Measurements from ENCODE around the gene PDE4D. TPM values are rescaled to one million over a fixed set of nuclear protein-coding genes. Genes with fewer than 3 reads are reported as not detected.

PDE4D gene
- total RNA-seq, 1 experiment from 2014 or later = 3.3 TPM

- TF ChIP-seq, protein P1, sequence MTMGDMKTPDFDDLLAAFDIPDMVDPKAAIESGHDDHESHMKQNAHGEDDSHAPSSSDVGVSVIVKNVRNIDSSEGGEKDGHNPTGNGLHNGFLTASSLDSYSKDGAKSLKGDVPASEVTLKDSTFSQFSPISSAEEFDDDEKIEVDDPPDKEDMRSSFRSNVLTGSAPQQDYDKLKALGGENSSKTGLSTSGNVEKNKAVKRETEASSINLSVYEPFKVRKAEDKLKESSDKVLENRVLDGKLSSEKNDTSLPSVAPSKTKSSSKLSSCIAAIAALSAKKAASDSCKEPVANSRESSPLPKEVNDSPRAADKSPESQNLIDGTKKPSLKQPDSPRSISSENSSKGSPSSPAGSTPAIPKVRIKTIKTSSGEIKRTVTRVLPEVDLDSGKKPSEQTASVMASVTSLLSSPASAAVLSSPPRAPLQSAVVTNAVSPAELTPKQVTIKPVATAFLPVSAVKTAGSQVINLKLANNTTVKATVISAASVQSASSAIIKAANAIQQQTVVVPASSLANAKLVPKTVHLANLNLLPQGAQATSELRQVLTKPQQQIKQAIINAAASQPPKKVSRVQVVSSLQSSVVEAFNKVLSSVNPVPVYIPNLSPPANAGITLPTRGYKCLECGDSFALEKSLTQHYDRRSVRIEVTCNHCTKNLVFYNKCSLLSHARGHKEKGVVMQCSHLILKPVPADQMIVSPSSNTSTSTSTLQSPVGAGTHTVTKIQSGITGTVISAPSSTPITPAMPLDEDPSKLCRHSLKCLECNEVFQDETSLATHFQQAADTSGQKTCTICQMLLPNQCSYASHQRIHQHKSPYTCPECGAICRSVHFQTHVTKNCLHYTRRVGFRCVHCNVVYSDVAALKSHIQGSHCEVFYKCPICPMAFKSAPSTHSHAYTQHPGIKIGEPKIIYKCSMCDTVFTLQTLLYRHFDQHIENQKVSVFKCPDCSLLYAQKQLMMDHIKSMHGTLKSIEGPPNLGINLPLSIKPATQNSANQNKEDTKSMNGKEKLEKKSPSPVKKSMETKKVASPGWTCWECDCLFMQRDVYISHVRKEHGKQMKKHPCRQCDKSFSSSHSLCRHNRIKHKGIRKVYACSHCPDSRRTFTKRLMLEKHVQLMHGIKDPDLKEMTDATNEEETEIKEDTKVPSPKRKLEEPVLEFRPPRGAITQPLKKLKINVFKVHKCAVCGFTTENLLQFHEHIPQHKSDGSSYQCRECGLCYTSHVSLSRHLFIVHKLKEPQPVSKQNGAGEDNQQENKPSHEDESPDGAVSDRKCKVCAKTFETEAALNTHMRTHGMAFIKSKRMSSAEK (CRISPR knock-in tag; IDR thresholded peaks at IDR 0.05; ENCODE audit: borderline replicate concordance) = no peak
- TF ChIP-seq SMAD3 (CRISPR knock-in tag; IDR thresholded peaks at IDR 0.05; ENCODE audit: borderline replicate concordance) = no peak
- no peak for TF ChIP-seq JAZF1 (CRISPR knock-in tag; IDR thresholded peaks at IDR 0.05)
Measured at GRCh38 chr5:59182760-59183159, 710.8 kb downstream of the PDE4D start (continued).

DNA sequence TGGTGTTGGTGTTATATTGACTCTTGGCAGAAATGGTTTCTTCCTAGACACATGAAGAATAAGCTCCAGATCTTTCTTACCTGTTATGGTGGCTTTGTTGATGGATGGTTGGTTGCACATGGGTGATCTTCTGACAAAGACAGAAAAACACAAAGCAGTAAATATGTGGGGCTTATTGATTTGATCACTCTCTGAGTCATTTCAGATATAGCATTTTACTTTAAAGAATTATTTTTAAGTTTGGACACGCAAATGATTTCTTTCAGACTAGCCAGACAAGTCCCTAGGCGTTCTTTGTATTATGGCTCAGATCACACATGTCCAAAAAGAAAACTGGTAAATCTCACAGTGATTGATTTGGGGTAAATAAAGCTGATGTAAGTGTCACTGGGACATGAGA lies 713.0 kb downstream of the PDE4D start:
- ChIA-PET CTCF (interaction anchor here (1.2 kb wide), 1 partner anchor 146 kb away, joined by 3 read pairs; no protein-coding TSS in a partner anchor), POLR2A (no interaction called here)
- Mint-ChIP-seq H3K36me3 (no peaks in the 10 kb centered on the region), H3K27ac (no peak overlapping the region), H3K4me3 (no peak overlapping the region), H3K9me3 (no peaks in the 10 kb centered on the region), H3K27me3 (ENCODE audit: low read depth) (no peaks in the 10 kb centered on the region), H3K4me1 (peaks cover 17% of the 10 kb centered on the region)
- ATAC-seq (no peak), DNase-seq (ENCODE audit: low spot score) (no peak)
- no peak for TF ChIP-seq TEAD4 (CRISPR knock-in tag; IDR thresholded peaks at IDR 0.05)
- no peak for TF ChIP-seq SP1 (CRISPR knock-in tag; conservative IDR thresholded peaks at IDR 0.05)
- TF ChIP-seq MYBL2 (CRISPR knock-in tag; IDR thresholded peaks at IDR 0.05) = no peak
- TF ChIP-seq MXD4 (CRISPR knock-in tag; IDR thresholded peaks at IDR 0.05; ENCODE audit: borderline replicate concordance) = no peak
- TF ChIP-seq, protein P2, sequence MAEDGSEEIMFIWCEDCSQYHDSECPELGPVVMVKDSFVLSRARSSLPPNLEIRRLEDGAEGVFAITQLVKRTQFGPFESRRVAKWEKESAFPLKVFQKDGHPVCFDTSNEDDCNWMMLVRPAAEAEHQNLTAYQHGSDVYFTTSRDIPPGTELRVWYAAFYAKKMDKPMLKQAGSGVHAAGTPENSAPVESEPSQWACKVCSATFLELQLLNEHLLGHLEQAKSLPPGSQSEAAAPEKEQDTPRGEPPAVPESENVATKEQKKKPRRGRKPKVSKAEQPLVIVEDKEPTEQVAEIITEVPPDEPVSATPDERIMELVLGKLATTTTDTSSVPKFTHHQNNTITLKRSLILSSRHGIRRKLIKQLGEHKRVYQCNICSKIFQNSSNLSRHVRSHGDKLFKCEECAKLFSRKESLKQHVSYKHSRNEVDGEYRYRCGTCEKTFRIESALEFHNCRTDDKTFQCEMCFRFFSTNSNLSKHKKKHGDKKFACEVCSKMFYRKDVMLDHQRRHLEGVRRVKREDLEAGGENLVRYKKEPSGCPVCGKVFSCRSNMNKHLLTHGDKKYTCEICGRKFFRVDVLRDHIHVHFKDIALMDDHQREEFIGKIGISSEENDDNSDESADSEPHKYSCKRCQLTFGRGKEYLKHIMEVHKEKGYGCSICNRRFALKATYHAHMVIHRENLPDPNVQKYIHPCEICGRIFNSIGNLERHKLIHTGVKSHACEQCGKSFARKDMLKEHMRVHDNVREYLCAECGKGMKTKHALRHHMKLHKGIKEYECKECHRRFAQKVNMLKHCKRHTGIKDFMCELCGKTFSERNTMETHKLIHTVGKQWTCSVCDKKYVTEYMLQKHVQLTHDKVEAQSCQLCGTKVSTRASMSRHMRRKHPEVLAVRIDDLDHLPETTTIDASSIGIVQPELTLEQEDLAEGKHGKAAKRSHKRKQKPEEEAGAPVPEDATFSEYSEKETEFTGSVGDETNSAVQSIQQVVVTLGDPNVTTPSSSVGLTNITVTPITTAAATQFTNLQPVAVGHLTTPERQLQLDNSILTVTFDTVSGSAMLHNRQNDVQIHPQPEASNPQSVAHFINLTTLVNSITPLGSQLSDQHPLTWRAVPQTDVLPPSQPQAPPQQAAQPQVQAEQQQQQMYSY (CRISPR knock-in tag; IDR thresholded peaks at IDR 0.05) = no peak
- TF ChIP-seq ZBTB21 (CRISPR knock-in tag; IDR thresholded peaks at IDR 0.05; ENCODE audit: borderline replicate concordance) = no peak
- TF ChIP-seq ARID4B (CRISPR knock-in tag; IDR thresholded peaks at IDR 0.05; ENCODE audit: borderline replicate concordance) = no peak
- no peak for TF ChIP-seq CTCF (IDR thresholded peaks at IDR 0.05)
- no peak for TF ChIP-seq ATF2 (CRISPR knock-in tag; IDR thresholded peaks at IDR 0.05; ENCODE audit: borderline replicate concordance, low read depth)
- TF ChIP-seq ETV6 (CRISPR knock-in tag; IDR thresholded peaks at IDR 0.05) = no peak
